GM23248 (cell line): ENCODE measurements around the gene ZNF541. TPM values are rescaled to one million over a fixed set of nuclear protein-coding genes. Genes with fewer than 3 reads are reported as not detected.

Source experiments
- DNase-seq: peaks from one replicate; pipeline ENCODE4 v3.0.0-alpha.2; 2015
- H2AFZ ChIP-seq: fragments of 200-600 bp; sonication (generic); 2 replicates; pipeline ENCODE4 v1.6.1; 2016; ENCODE audit warnings: antibody characterized with exemption
- H3F3A ChIP-seq: fragments of 200-600 bp; sonication (generic); 2 replicates; pipeline ENCODE4 v1.6.1; 2016; ENCODE audit warnings: mild to moderate bottlenecking, antibody characterized with exemption, mixed run types; ENCODE audit not compliant: insufficient read depth
- H3K27ac ChIP-seq: fragments of 200-600 bp; sonication (generic); 2 replicates; pipeline ENCODE4 v1.5.1; 2016; ENCODE audit warnings: mild to moderate bottlenecking
- H3K27me3 ChIP-seq: fragments of 200-600 bp; sonication (generic); replicated peaks from 2 replicates; pipeline ENCODE4 v1.6.1; 2016; ENCODE audit warnings: mild to moderate bottlenecking; ENCODE audit not compliant: insufficient read depth
- H3K36me3 ChIP-seq: fragments of 200-600 bp; sonication (generic); 2 replicates; pipeline ENCODE4 v1.6.1; 2016; ENCODE audit warnings: low read depth, mild to moderate bottlenecking
- H3K4me1 ChIP-seq: fragments of 200-600 bp; sonication (generic); 2 replicates; pipeline ENCODE4 v1.6.1; 2016; ENCODE audit warnings: mild to moderate bottlenecking; ENCODE audit not compliant: insufficient read depth
- H3K4me2 ChIP-seq: fragments of 200-600 bp; sonication (generic); one replicate; pipeline ENCODE4 v1.6.1; 2016; ENCODE audit warnings: mild to moderate bottlenecking; ENCODE audit not compliant: unreplicated experiment
- H3K4me3 ChIP-seq: fragments of 200-600 bp; sonication (generic); 2 replicates; pipeline ENCODE4 v1.5.1; 2016; ENCODE audit warnings: mild to moderate bottlenecking
- H3K79me2 ChIP-seq: fragments of 200-600 bp; sonication (generic); 2 replicates; pipeline ENCODE4 v1.6.1; 2016; ENCODE audit warnings: mild to moderate bottlenecking; ENCODE audit not compliant: insufficient read depth
- H3K9ac ChIP-seq: fragments of 200-600 bp; sonication (generic); 2 replicates; pipeline ENCODE4 v1.6.1; 2016; ENCODE audit warnings: mild to moderate bottlenecking
- H3K9me2 ChIP-seq: fragments of 200-600 bp; sonication (generic); 2 replicates; pipeline ENCODE4 v1.6.1; 2016; ENCODE audit warnings: mixed run types, mild to moderate bottlenecking, moderate library complexity; ENCODE audit not compliant: insufficient read depth
- H3K9me3 ChIP-seq: fragments of 200-600 bp; sonication (generic); one replicate; pipeline ENCODE4 v1.6.1; 2017; ENCODE audit warnings: low read depth
- H4K20me1 ChIP-seq: fragments of 200-600 bp; sonication (generic); 2 replicates; pipeline ENCODE4 v1.6.0; 2016; ENCODE audit not compliant: insufficient read depth
- EZH2 ChIP-seq: fragments of 200-600 bp; sonication (generic); IDR thresholded peaks from 2 replicates; pipeline ENCODE4 v1.6.1; 2018; ENCODE audit warnings: antibody characterized with exemption, mild to moderate bottlenecking; ENCODE audit not compliant: insufficient read depth, poor library complexity, severe bottlenecking
- EZH2phosphoT487 ChIP-seq: fragments of 200-600 bp; sonication (generic); IDR thresholded peaks from 2 replicates; pipeline ENCODE4 v1.6.1; 2018; ENCODE audit warnings: antibody characterized with exemption, moderate library complexity, mild to moderate bottlenecking, low read depth; ENCODE audit not compliant: insufficient read depth
- WGBS, 2 experiments: methylation state at CpG; one replicate each; pipeline ENCODE4 v1.1.6; 2015 to 2017; ENCODE audit warnings: low lambda C conversion rate in 2 of 2, low coverage in 1 of 2; ENCODE audit errors: missing lambda C conversion rate in 2 of 2; 5-methylcytosine and 5-hydroxymethylcytosine counted together
- in situ Hi-C: fragments of 300-500 bp; cut with MboI; formaldehyde crosslinking; loops from 2 replicates; pipeline ENCODE4 v1.15.0; 2020
- polyA plus RNA-seq: library from polyadenylated mRNA; unstranded; fragments of >200 nt; fragmentation: Nextera tagmentation; extraction: Ambion mirVana; gene quantifications from 2 replicates; pipeline ENCODE4 v1.2.1, GENCODE V29; 2016
- total RNA-seq: library from RNA; depleted of rRNA; stranded (reverse); fragments of >200 nt; shearing (Covaris generic); gene quantifications from 2 replicates; pipeline ENCODE4 v1.2.3, GENCODE V29; 2014

Gene ZNF541
- total and polyA plus RNA-seq, 2 experiments from 2014 or later, result 0.15 TPM; not detected in 1

DNA sequence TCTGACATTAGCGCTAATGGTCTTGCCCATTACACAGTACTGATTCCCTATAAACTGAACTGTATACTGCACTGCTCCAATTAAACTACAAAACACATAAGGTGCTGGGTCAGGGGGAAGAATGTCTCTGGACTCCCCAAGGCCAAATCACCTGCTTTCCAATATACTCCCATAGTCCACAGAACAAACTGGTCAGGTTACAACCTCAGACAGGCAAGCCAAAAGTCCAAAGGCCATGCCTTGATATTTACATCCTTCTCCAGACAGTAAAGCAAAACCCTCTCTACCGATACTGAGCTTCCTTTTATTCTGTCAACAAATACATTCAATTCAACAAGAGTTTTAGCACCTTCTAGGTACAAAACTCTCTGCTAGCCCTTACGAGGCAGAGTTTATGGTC, 8.9 kb downstream of the ZNF541 start:
- Histone ChIP-seq H3K9me2 (no peaks in the 10 kb centered on the region), H4K20me1 (no peaks in the 10 kb centered on the region), H3K4me1 (no peaks in the 10 kb centered on the region), H3K9ac (no peak overlapping the region), H3K4me2 (no peak overlapping the region), H3K27me3 (no peaks in the 10 kb centered on the region), H3K36me3 (no peaks in the 10 kb centered on the region), H2AFZ (no peak overlapping the region), H3K9me3 (no peaks in the 10 kb centered on the region), H3K4me3 (no peak overlapping the region), H3K27ac (no peak overlapping the region), H3F3A (no peaks in the 10 kb centered on the region), H3K79me2 (no peaks in the 10 kb centered on the region)
- no peak for TF ChIP-seq EZH2
- no peak for TF ChIP-seq EZH2phosphoT487
- in situ Hi-C loops, result no loop called here
- WGBS, 2 experiments, result 86% methylated on average over 3 of the region's 3 CpGs
- no peak for DNase-seq

DNA sequence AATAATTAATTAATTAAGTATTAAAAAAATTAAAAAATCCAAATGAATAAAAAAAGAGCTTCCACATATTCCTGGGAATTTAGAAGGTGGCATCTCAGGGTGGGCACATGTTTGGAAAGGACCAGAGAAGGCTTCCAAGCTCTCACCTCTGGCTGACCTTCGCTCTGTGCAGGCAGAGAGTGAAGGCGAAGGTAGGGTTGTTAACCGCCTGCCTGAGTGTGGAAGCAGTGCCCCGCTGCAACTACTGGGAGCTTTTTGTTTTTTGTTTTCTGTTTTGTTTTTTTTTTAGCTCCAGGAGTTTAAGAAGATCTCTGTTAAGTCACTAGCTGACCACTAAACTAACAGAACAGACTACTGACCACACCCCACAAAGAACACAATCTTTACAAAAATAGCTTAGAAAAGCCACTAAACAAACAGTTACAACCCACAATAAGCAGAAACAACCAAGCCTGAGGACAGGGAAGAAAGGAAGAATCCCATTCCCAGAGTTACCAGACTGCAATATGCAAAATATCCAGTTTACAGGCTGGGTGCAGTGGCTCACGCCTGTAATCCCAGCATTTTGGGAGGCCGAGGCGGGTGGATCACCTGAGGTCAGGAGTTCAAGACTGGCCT, 11.4 kb downstream of the ZNF541 start:
- Histone ChIP-seq H3K27me3 (no peaks in the 10 kb centered on the region), H3K9ac (no peak overlapping the region), H3K9me3 (no peaks in the 10 kb centered on the region), H3F3A (no peaks in the 10 kb centered on the region), H2AFZ (no peak overlapping the region), H3K4me3 (no peak overlapping the region), H3K4me1 (no peaks in the 10 kb centered on the region), H3K4me2 (no peak overlapping the region), H3K27ac (no peak overlapping the region), H4K20me1 (no peaks in the 10 kb centered on the region), H3K9me2 (no peaks in the 10 kb centered on the region), H3K79me2 (no peaks in the 10 kb centered on the region), H3K36me3 (no peaks in the 10 kb centered on the region)
- no peak for TF ChIP-seq EZH2phosphoT487
- no peak for TF ChIP-seq EZH2
- 82 to 86% methylated on average over 7 of the region's 7 CpGs for WGBS, 2 experiments
- in situ Hi-C loops, result no loop called here
- DNase-seq, result no peak

DNA sequence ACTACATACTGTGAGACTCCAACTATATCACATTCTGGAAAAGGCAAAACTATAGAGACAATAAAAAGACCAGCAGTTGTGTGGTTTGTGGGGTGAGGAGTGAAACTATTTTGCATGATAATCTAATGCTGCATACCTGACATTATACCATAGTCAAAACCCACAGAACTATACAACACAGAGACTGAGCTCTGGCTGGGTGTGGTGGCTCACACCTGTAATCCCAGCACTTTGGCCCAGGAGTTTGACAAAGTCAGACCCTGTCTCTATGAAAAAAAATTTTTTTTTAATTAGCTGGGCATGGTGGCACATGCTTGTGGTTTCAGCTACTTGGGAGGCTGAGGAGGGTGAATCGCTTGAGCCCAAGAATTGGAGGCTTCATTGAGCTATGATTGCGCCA, 11.9 kb downstream of the ZNF541 start:
- Histone ChIP-seq H3K4me1 (no peaks in the 10 kb centered on the region), H3K27ac (no peak overlapping the region), H3K9ac (no peak overlapping the region), H3K4me3 (no peak overlapping the region), H3K9me3 (no peaks in the 10 kb centered on the region), H3K27me3 (no peaks in the 10 kb centered on the region), H4K20me1 (no peaks in the 10 kb centered on the region), H3K36me3 (no peaks in the 10 kb centered on the region), H3K4me2 (no peak overlapping the region), H2AFZ (no peak overlapping the region), H3F3A (no peaks in the 10 kb centered on the region), H3K79me2 (no peaks in the 10 kb centered on the region), H3K9me2 (no peaks in the 10 kb centered on the region)
- in situ Hi-C loops, result no loop called here
- DNase-seq, result no peak
- TF ChIP-seq EZH2phosphoT487 (no peak), EZH2 (no peak)
- WGBS, 2 experiments, result 94 to 95% methylated on average over 2 of the region's 2 CpGs

DNA sequence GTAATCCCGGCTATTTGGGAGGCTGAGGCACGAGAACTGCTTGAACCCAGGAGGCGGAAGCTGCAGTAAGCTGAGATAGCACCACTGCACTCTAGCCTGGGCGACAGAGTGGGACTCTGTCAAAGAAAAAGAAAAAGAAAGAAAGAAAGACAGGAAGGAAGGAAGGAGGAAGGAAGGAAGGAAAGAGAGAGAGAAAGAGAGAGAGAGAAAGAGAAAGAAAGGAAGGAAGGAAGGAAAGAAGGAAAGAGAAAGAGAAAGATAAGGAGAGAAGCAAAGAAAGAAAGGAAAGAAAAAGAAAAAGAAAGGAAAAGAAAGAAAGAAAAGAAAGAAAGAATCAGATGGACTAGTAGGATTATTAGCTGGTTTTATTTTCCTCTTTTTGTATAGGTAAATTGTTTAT, 22.8 kb downstream of the ZNF541 start:
- Histone ChIP-seq H3K4me2 (no peak overlapping the region), H3K27ac (no peak overlapping the region), H2AFZ (no peak overlapping the region), H3K9ac (no peak overlapping the region), H3K9me3 (no peaks in the 10 kb centered on the region), H3K79me2 (no peaks in the 10 kb centered on the region), H3K4me1 (no peaks in the 10 kb centered on the region), H3K4me3 (no peak overlapping the region), H3F3A (no peaks in the 10 kb centered on the region), H3K27me3 (no peaks in the 10 kb centered on the region; the same call in 1 of the 2 replicates), H3K36me3 (no peaks in the 10 kb centered on the region), H4K20me1 (no peaks in the 10 kb centered on the region), H3K9me2 (no peaks in the 10 kb centered on the region)
- no peak for TF ChIP-seq EZH2phosphoT487
- no peak for TF ChIP-seq EZH2
- WGBS, 2 experiments, result 87% methylated on average over 4 of the region's 4 CpGs
- in situ Hi-C loops, result no loop called here
- no peak for DNase-seq
